ENCODE measurements around the gene TSGA10.
A peak's percentile ranks its signal among the peaks of the same experiment; 100 is the strongest.
"Not testable (repeated sequence)": the region's sequence is repeated elsewhere in the genome, so short reads cannot be mapped to it uniquely, and the experiment has no call there.

Gene TSGA10, protein sequence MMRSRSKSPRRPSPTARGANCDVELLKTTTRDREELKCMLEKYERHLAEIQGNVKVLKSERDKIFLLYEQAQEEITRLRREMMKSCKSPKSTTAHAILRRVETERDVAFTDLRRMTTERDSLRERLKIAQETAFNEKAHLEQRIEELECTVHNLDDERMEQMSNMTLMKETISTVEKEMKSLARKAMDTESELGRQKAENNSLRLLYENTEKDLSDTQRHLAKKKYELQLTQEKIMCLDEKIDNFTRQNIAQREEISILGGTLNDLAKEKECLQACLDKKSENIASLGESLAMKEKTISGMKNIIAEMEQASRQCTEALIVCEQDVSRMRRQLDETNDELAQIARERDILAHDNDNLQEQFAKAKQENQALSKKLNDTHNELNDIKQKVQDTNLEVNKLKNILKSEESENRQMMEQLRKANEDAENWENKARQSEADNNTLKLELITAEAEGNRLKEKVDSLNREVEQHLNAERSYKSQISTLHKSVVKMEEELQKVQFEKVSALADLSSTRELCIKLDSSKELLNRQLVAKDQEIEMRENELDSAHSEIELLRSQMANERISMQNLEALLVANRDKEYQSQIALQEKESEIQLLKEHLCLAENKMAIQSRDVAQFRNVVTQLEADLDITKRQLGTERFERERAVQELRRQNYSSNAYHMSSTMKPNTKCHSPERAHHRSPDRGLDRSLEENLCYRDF

DNA sequence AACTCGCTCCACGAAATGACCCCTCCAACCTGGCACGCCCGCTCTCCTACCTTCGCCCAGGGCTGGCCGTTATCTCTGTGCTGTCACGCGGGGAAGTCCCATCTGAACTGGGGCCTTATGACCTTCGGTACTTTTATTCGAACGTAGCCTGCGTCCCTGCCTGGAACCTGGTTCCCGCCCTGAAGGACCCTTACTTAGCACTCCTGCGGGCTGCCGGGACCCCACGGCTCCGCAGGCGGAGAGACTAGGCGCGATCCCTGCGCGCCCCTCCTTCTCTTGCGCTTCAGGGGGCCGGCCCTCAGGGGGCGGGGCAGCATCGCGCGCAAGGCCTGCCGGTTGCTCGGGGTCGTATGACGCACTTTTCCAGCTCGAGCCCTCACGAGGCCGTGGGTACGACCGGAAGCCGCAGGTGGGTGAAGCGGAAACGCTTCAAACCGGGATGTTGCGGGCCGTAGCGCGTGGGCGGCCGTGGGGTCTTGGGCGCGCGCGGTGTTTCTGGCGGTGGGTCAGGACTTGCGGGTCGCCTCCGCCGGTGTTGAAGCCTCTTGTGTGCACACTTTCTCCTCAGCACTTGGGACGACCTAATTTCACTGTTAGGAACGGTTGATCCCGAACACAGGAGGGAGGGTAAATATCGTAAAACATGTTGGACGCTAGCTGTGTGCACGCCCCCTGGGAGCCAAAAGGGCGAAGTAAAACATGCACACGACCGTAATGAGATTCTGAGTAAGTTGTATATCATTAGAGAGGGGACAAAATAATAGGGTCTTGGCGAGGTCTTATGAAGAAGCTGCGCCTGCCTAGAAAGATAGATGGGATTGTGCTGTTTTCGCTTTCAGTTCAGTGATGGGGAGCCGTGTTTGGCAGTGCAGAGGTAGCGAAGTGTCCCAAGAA, at the start of gene TSGA10, which contains the start of gene LIPT1:
TSS of gene TSGA10 (minus strand) at position 300 of the 894 bp plus-strand sequence. CDS start 45,503 bp downstream, outside the sequence.
TSS of gene LIPT1 (plus strand) at position 325 of the 894 bp plus-strand sequence. CDS start 6,991 bp downstream, outside the sequence.
- peak; percentile 85 for DNase-seq

DNA sequence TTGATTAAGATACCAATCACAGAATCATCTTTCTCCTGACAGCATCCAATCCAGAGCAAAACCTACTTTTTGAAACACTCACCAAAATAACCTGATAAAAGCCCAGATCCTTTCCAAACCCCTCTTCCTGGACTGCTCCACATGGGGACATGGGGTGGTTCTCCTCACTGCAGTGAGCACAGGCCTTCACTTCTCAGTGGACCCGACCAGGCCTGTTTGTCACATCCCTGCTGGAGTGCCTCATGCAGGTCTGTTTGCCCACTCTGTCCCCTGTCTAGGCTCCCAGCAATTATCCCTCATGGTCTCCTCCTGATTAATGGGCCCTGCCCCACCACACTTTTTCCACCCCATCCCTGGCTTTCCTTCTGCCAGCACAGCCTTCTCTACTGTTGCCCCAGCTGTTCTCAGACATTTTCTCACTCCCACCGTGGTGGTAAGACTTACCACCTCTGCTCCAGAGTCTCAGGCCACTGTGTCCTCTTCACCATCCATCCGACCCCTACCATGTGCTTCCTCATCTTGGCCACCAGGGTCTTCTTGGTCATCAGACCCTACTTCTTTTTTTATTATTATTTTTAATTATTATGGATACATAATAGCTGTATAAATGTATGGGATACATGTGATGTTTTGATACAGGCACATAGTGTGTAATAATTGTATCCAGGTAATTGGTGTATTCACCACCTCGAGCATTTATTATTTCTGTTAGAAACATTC, 47.4 kb upstream of the TSGA10 start:
- no peak for DNase-seq

GRCh38 chr2:99200076-99200800, 45.5 kb upstream of the TSGA10 start:
- DNase-seq: no peak

DNA sequence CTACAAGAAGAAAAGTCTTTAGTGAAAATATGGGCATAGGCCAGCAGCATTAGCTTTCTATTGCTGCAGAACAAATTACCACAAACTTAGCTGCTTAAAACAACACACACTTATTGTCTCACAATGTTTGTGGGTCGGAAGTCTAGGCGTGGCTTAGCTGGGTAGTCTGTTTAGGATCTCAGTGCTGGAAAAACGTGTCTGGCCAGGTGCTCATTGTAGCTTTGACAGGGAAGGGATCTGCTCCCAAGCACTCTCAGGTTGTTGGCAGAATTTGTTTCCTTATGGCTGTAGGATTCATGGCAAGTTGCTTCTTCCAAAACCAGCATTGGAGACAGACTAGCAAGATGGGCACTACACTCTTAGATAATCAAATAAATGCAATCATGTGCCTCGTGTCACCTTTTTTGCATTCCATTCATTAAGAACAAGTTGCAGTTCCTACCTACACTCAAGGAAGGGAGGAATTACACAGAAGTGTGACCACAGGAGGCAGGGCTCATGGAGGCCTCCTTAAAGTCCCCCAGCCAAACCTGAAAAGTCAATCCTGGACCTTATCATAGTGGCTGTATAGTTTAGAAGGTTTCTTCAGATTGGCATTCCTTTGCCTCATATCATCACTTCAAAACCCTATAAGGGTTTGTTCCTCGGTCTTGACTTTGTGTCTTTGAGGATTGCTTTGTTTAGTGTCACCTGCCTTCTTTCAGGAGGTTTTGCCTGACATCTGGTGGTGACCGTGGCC, 43.5 kb upstream of the TSGA10 start:
- no peak for DNase-seq

DNA sequence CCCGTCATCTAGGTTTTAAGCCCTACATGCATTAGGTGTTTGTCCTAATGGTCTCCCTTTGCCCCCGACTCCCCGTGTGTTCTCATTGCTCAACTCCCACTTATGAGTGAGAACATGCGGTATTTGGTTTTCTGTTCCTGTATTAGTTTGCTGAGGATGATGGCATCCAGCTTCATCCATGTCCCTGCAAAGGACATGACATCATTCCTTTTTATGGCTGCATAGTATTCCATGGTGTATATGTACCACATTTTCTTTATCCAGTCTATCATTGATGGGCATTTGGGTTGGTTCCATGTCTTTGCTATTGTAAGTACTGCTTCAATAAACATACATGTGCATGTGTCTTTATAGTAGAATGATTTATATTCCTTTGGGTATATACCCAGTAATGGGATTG, 37.6 kb upstream of the TSGA10 start:
- not testable (repeated sequence) for DNase-seq

DNA sequence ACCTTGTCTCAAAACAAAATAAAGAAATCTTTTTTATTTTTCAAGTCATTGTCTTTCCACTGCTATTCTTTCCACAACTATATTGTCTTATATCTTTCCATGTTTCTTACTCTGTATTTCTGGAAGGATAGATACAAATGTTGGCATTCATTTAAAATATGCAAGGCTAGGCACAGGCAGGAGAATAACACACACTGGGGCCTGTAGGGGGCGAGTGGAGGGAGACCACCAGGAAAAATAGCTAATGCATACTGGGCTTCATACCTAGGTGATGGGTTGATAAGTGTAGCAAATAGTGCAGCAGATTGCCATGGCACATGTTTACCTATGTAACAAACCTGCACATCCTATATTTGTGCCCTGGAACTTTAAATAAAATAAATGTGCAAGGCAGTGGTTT, 35.8 kb upstream of the TSGA10 start:
- no peak for DNase-seq

- DNase-seq: no peak
Observed at GRCh38 chr2:99188357-99188756, 33.6 kb upstream of the TSGA10 start.

DNA sequence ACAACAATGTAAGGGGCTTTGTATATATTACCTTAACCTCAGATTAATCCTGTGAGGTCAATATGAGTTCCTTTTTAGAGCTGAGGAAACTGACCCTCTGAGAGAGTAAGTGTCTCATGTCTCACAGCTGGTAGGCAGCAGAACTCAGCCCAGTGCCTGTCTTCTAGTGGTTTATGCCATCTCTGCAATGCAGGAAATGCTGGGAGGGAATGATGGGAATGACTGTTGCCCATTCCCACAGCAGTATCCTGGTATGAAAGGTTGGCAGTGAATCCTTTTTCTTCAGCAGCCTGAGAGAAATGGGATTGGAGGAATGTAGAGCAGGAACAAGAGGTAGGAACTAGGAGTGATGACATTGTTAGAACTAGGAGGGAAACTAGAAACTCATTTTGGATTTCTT, 32.3 kb upstream of the TSGA10 start:
- DNase-seq: no peak

DNA sequence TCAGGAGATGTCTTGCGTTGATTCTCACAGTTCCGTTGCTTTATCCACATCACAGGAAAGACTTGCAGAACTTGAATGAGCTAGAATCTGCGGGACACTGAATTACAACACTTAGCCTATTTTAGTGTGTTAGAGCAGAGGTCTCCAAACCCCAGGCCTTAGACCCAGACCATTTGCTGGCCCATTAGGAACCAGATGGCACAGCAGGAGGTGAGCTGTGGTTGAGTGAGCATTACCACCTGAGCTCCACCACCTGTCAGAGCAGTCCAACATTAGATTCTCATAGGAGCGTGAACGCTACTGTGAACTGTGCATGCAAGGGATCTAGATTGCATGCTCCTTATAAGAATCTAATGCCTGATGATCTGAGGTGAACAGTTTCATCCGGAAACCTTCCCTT, 30.1 kb upstream of the TSGA10 start:
- DNase-seq: no peak

GRCh38 chr2:99183025-99183424, 28.3 kb upstream of the TSGA10 start:
- no peak for DNase-seq

DNA sequence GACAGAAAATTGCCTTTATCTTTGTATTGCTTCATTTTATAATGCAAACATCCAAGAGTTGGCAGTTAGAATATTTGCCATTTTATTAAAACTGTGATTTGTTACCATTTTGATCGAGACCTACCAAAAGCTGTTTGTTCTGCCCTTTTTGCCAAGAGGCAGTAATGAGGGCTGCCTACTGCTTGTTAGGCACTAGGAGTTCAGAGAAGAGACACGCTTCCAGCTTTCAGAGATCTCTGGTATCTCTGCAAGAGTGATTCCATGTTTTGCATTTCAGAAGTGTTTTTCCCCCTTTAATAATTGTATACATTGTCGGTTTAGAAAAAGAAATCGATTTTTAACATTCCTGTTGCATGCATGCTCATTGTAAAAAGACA, 26.9 kb upstream of the TSGA10 start:
- DNase-seq: no peak

DNA sequence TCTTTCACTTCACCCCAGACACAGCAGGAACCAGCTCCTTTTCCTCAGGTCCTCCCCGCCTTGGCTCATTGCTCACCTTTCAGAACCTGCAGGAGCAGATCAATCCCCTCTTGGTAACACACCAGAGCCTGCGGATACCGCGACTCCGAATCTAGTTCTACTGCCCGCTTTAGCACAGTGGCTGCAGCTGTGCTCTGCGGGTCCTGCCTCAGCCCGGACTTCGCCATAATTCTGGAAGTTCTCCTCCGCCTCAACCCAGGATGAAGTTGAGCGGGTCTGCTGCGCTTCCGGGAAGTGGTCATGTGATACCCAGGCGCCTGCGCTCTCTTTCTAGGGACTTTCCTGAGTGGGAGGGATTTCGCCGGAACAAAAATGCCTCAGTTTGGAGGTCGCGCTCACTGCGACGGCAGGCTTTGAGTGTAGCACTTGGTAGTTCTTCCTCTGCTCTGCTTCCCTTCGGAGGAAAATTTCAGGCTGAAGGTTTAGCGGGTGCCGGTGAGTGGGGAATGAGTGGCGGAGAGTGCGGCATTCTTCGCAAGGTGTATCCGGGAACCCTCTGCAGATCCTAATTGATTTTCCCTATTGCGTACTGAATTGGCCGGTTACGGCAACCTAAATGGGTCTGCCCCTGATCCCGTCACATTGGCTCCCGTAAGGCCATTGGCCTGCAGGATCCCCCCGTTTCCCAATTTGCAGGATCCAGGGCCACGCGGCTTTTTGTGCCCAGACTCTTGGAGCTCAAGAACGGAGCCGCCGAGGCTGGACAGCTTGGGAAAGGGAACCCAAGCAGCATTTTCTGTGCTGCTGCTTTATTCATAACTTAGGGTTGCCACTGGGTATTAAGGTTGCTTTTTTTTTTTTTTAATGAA, 26.2 kb upstream of the TSGA10 start, which contains the start of the genes MITD1 and MRPL30:
TSS of gene MITD1 (minus strand) at position 304 of the 869 bp plus-strand sequence. CDS start at position 227, 77 bp downstream.
TSS of gene MRPL30 (plus strand) at position 430 of the 869 bp plus-strand sequence. CDS start 5,020 bp downstream, outside the sequence.
- peak; percentile 95 for DNase-seq

- no peak for DNase-seq
Observed at GRCh38 chr2:99171377-99172140, 16.8 kb upstream of the TSGA10 start.

DNA sequence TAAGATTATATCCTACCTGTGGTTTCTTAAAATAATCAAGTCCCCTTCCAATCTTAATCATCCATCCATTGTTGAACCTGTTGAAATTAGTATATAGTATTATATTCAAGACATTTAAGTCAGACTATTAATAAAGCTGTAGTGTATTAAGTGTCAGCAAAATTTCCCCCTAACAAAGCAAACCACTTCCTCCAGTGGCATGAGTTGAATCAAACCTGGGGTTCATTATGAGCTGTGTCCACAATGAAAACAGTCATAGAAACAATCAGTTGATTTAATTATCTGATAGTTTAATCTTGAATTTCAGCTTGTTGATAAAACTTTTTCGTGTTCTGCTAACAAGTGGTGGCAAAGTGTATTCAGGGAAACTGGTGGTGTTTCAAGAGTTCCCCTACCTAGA, 14.8 kb upstream of the TSGA10 start:
- no peak for DNase-seq

- no peak for DNase-seq
Observed at GRCh38 chr2:99166218-99166617, 11.5 kb upstream of the TSGA10 start.

- no peak for DNase-seq
Observed at GRCh38 chr2:99159594-99159993, 4.9 kb upstream of the TSGA10 start.

- DNase-seq: no peak
Observed at GRCh38 chr2:99158599-99158998, 3.9 kb upstream of the TSGA10 start.

DNA sequence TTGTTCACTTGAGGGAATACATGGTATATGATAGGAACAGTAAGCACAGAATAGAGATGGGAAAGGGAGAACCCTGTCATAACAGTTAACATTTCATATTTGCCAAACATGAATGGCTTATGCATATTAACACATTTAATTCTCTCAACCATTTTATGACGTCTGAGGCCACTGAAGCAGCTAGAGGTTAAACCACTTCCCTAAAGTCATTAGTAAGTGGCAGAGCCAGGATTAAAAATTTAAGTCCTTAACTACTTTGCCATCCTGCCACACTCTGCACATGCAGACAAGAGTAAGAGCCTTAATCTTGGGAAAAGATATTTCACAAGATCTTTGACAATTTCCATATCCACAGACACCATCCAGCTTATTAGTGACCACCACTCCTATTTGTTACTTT, 2.1 kb upstream of the TSGA10 start:
- DNase-seq: no peak
